ENCODE results near the gene JAZF1. TPM values are rescaled to one million over a fixed set of nuclear protein-coding genes. Genes with fewer than 3 reads are reported as not detected.

JAZF1 gene
- total RNA-seq, 1 experiment from 2014 or later = 3.4 TPM

DNA sequence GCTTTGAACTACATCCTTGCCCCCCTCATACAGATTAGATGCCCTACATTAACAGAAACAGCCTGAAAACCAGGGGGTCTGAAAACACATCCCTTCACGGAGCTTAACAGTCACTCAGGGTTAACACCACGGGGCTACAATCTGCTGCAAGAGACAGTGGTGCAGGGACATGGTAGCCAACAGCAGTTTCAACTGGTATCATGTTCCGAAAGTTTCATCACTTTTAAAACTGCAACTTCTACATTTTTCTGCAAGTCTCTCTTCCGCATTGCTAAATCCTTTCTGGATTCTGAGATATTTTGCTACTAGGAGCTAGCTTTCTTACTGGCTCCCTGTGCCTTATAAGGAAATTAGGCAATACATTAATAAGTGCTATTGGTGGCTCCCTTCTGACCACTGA lies 92.6 kb downstream of the JAZF1 start:
- H3K27me3 ChIP-seq (ENCODE audit: insufficient read depth, low read length) = no peaks in the 10 kb centered on the region
- no peak overlapping the region for H3K4me2 ChIP-seq (ENCODE audit: low read length)
- RAD21 ChIA-PET (ENCODE audit: low non-redundant PET in 1 of 2, low total read pairs in 2 of 2, uncharacterized antibody in 2 of 2, unreplicated experiment in 2 of 2) = no interaction called here
- H3K79me2 ChIP-seq (ENCODE audit: insufficient read depth, low read length) = no peaks in the 10 kb centered on the region
- H3K9me2 ChIP-seq (ENCODE audit: insufficient read depth) = no peaks in the 10 kb centered on the region
- TF ChIP-seq, protein P1, sequence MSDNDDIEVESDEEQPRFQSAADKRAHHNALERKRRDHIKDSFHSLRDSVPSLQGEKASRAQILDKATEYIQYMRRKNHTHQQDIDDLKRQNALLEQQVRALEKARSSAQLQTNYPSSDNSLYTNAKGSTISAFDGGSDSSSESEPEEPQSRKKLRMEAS (IDR thresholded peaks at IDR 0.05) = no peak
- no peak for TF ChIP-seq TCF7L2 (IDR thresholded peaks at IDR 0.05; ENCODE audit: borderline replicate concordance, extremely low read depth, insufficient read depth, insufficient read length)
- no peak for TF ChIP-seq YY1 (IDR thresholded peaks at IDR 0.05; ENCODE audit: extremely low read depth, insufficient replicate concordance, low read depth, low read length)
- no peak for TF ChIP-seq SRF (IDR thresholded peaks at IDR 0.05; ENCODE audit: low read depth)
- no peak for TF ChIP-seq CBX3 (IDR thresholded peaks at IDR 0.05; ENCODE audit: low read depth)
- no peaks in the 10 kb centered on the region for H3K36me3 ChIP-seq (ENCODE audit: control insufficient read depth in 1 of 2, insufficient read depth in 2 of 2, low read length in 2 of 2)
- H4K20me1 ChIP-seq (ENCODE audit: insufficient read depth) = no peaks in the 10 kb centered on the region
- H3K9ac ChIP-seq (ENCODE audit: low read length) = no peak overlapping the region
- intact Hi-C loops (cut with micrococcal nuclease) = no loop called here
- no peak for DNase-seq (ENCODE audit: low read depth, low spot score)
- no peak overlapping the region for H2AFZ ChIP-seq (ENCODE audit: low read depth, low read length, poor library complexity, severe bottlenecking)
- no peaks in the 10 kb centered on the region for H3K9me3 ChIP-seq (ENCODE audit: control insufficient read depth in 1 of 2, insufficient read depth in 1 of 2, low read depth in 1 of 2, low read length in 2 of 2)
- ATAC-seq = no peak
- CTCF ChIA-PET = interaction anchor here (1.1 to 1.7 kb wide), 3 partner anchors 8 to 26 kb away, joined by 4 to 6 read pairs (median 4); no protein-coding TSS in a partner anchor
- no TSS peak for BruUV-seq (replicated peaks)
- H3K4me1 ChIP-seq (ENCODE audit: control insufficient read depth in 1 of 2, insufficient read depth in 2 of 2, low read length in 2 of 2) = no peaks in the 10 kb centered on the region
- POLR2A ChIA-PET = no interaction called here
- H3K27ac ChIP-seq (ENCODE audit: low read depth, low read length) = no peak overlapping the region
- no peak overlapping the region for H3K4me3 ChIP-seq (replicated peaks in 1 of 2; ENCODE audit: low read depth in 1 of 2, low read length in 2 of 2)

DNA sequence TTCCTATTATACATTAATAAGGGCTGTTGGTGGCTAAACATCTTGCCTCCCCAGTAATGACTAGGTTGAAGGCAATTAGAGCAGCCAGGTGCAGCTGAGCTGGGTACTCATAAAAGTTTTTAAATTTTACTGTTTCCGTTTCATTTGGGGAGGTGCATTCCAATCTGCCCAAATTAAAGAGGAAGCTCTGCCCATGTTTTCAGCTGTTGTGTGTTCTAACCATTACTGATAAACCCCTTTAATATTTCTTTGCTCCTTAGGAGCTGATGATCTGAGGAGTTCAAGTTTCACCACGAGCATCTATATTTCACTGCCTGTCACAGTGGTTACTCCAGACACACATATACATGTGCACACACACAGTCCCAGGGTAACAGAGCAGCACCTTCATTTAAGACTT lies 94.4 kb downstream of the JAZF1 start:
- H3K4me2 ChIP-seq (ENCODE audit: low read length) = no peak overlapping the region
- H3K27ac ChIP-seq (ENCODE audit: low read depth, low read length) = no peak overlapping the region
- no peaks in the 10 kb centered on the region for H3K27me3 ChIP-seq (ENCODE audit: insufficient read depth, low read length)
- no peak for ATAC-seq
- POLR2A ChIA-PET = no interaction called here
- BruUV-seq (replicated peaks) = no TSS peak
- no peaks in the 10 kb centered on the region for H3K9me3 ChIP-seq (ENCODE audit: control insufficient read depth in 1 of 2, insufficient read depth in 1 of 2, low read depth in 1 of 2, low read length in 2 of 2)
- H3K9me2 ChIP-seq (ENCODE audit: insufficient read depth) = no peaks in the 10 kb centered on the region
- H3K4me3 ChIP-seq (replicated peaks in 1 of 2; ENCODE audit: low read depth in 1 of 2, low read length in 2 of 2) = no peak overlapping the region
- TF ChIP-seq, protein P2, sequence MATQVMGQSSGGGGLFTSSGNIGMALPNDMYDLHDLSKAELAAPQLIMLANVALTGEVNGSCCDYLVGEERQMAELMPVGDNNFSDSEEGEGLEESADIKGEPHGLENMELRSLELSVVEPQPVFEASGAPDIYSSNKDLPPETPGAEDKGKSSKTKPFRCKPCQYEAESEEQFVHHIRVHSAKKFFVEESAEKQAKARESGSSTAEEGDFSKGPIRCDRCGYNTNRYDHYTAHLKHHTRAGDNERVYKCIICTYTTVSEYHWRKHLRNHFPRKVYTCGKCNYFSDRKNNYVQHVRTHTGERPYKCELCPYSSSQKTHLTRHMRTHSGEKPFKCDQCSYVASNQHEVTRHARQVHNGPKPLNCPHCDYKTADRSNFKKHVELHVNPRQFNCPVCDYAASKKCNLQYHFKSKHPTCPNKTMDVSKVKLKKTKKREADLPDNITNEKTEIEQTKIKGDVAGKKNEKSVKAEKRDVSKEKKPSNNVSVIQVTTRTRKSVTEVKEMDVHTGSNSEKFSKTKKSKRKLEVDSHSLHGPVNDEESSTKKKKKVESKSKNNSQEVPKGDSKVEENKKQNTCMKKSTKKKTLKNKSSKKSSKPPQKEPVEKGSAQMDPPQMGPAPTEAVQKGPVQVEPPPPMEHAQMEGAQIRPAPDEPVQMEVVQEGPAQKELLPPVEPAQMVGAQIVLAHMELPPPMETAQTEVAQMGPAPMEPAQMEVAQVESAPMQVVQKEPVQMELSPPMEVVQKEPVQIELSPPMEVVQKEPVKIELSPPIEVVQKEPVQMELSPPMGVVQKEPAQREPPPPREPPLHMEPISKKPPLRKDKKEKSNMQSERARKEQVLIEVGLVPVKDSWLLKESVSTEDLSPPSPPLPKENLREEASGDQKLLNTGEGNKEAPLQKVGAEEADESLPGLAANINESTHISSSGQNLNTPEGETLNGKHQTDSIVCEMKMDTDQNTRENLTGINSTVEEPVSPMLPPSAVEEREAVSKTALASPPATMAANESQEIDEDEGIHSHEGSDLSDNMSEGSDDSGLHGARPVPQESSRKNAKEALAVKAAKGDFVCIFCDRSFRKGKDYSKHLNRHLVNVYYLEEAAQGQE (IDR thresholded peaks at IDR 0.05; ENCODE audit: low read depth) = no peak
- no peak for TF ChIP-seq POLR2A (IDR thresholded peaks at IDR 0.05; ENCODE audit: borderline replicate concordance, extremely low read depth, insufficient read depth, insufficient read length)
- no peaks in the 10 kb centered on the region for H4K20me1 ChIP-seq (ENCODE audit: insufficient read depth)
- no peak for DNase-seq (ENCODE audit: low read depth, low spot score)
- H3K9ac ChIP-seq (ENCODE audit: low read length) = no peak overlapping the region
- no peak overlapping the region for H2AFZ ChIP-seq (ENCODE audit: low read depth, low read length, poor library complexity, severe bottlenecking)
- no peaks in the 10 kb centered on the region for H3K36me3 ChIP-seq (ENCODE audit: control insufficient read depth in 1 of 2, insufficient read depth in 2 of 2, low read length in 2 of 2)
- H3K79me2 ChIP-seq (ENCODE audit: insufficient read depth, low read length) = no peaks in the 10 kb centered on the region
- CTCF ChIA-PET = interaction anchor here (3.3 kb wide), 1 partner anchor 25 kb away, joined by 11 read pairs; no protein-coding TSS in a partner anchor
- RAD21 ChIA-PET (ENCODE audit: low non-redundant PET in 1 of 2, low total read pairs in 2 of 2, uncharacterized antibody in 2 of 2, unreplicated experiment in 2 of 2) = no interaction called here
- intact Hi-C loops (cut with micrococcal nuclease) = no loop called here
- H3K4me1 ChIP-seq (ENCODE audit: control insufficient read depth in 1 of 2, insufficient read depth in 2 of 2, low read length in 2 of 2) = no peaks in the 10 kb centered on the region
